ENCODE data around the gene ALPP. TPM values are rescaled to one million over a fixed set of nuclear protein-coding genes. Genes with fewer than 3 reads are reported as not detected.
"Not testable (repeated sequence)": the region's sequence is repeated elsewhere in the genome, so short reads cannot be mapped to it uniquely, and the experiment has no call there.

ALPP gene
- total and polyA plus RNA-seq, 2 donors: not detected

GRCh38 chr2:232336981-232337720 is 41.4 kb upstream of the ALPP start:
- WGBS: 85% methylated on average over 18 of the region's 18 CpGs
- Histone ChIP-seq H3K4me3 (ENCODE audit: low read depth, low read length) (no peak overlapping the region), H3K36me3 (ENCODE audit: insufficient read depth) (no peaks in the 10 kb centered on the region), H3K27ac (ENCODE audit: low read depth) (no peak overlapping the region), H3K4me1 (ENCODE audit: insufficient read depth) (no peaks in the 10 kb centered on the region)
- DNase-seq (ENCODE audit: extremely low spot score): no peak

- not testable (repeated sequence) for H3K4me3 ChIP-seq (ENCODE audit: low read depth, low read length); DNase-seq (ENCODE audit: extremely low spot score); H3K36me3 ChIP-seq (ENCODE audit: insufficient read depth); H3K27ac ChIP-seq (ENCODE audit: low read depth); H3K4me1 ChIP-seq (ENCODE audit: insufficient read depth)
- WGBS: 95% methylated on average over 12 of the region's 16 CpGs
These were observed 40.3 kb upstream of the ALPP start for GRCh38 chr2:232338094-232338758.

- Histone ChIP-seq H3K4me1 (ENCODE audit: insufficient read depth) (no peaks in the 10 kb centered on the region), H3K27ac (ENCODE audit: low read depth) (no peak overlapping the region), H3K36me3 (ENCODE audit: insufficient read depth) (no peaks in the 10 kb centered on the region), H3K4me3 (ENCODE audit: low read depth, low read length) (no peak overlapping the region)
- DNase-seq (ENCODE audit: extremely low spot score): no peak
- WGBS: 90% methylated on average over 7 of the region's 7 CpGs
These were observed 39.8 kb upstream of the ALPP start for GRCh38 chr2:232338759-232339106.

- H3K4me3 ChIP-seq (ENCODE audit: low read depth, low read length): no peak overlapping the region
- H3K27ac ChIP-seq (ENCODE audit: low read depth): no peak overlapping the region
- no peaks in the 10 kb centered on the region for H3K4me1 ChIP-seq (ENCODE audit: insufficient read depth)
- no peaks in the 10 kb centered on the region for H3K36me3 ChIP-seq (ENCODE audit: insufficient read depth)
- WGBS: 87% methylated on average over 23 of the region's 23 CpGs
- DNase-seq (ENCODE audit: extremely low spot score): no peak
These were observed 39.1 kb upstream of the ALPP start for GRCh38 chr2:232339121-232340081.

- Histone ChIP-seq H3K36me3 (ENCODE audit: insufficient read depth) (no peaks in the 10 kb centered on the region), H3K4me3 (ENCODE audit: low read depth, low read length) (no peak overlapping the region), H3K4me1 (ENCODE audit: insufficient read depth) (no peaks in the 10 kb centered on the region), H3K27ac (ENCODE audit: low read depth) (no peak overlapping the region)
- 94% methylated on average over 14 of the region's 14 CpGs for WGBS
- no peak for DNase-seq (ENCODE audit: extremely low spot score)
These were observed 38.2 kb upstream of the ALPP start for GRCh38 chr2:232340171-232340935.

GRCh38 chr2:232341061-232341738 is 37.4 kb upstream of the ALPP start:
- no peaks in the 10 kb centered on the region for H3K36me3 ChIP-seq (ENCODE audit: insufficient read depth)
- H3K4me3 ChIP-seq (ENCODE audit: low read depth, low read length): no peak overlapping the region
- H3K4me1 ChIP-seq (ENCODE audit: insufficient read depth): no peaks in the 10 kb centered on the region
- no peak for DNase-seq (ENCODE audit: extremely low spot score)
- no peak overlapping the region for H3K27ac ChIP-seq (ENCODE audit: low read depth)
- WGBS: 67% methylated on average over 17 of the region's 17 CpGs

- 96% methylated on average over 4 of the region's 4 CpGs for WGBS
- Histone ChIP-seq H3K36me3 (ENCODE audit: insufficient read depth) (no peaks in the 10 kb centered on the region), H3K4me1 (ENCODE audit: insufficient read depth) (no peaks in the 10 kb centered on the region), H3K4me3 (ENCODE audit: low read depth, low read length) (no peak overlapping the region), H3K27ac (ENCODE audit: low read depth) (no peak overlapping the region)
- DNase-seq (ENCODE audit: extremely low spot score): no peak
These were observed 36.8 kb upstream of the ALPP start for GRCh38 chr2:232341739-232342126.

- Histone ChIP-seq H3K4me3 (ENCODE audit: low read depth, low read length) (no peak overlapping the region), H3K4me1 (ENCODE audit: insufficient read depth) (no peaks in the 10 kb centered on the region), H3K27ac (ENCODE audit: low read depth) (no peak overlapping the region), H3K36me3 (ENCODE audit: insufficient read depth) (no peaks in the 10 kb centered on the region)
- WGBS: 67% methylated on average over 19 of the region's 19 CpGs
- no peak for DNase-seq (ENCODE audit: extremely low spot score)
These were observed 35.7 kb upstream of the ALPP start for GRCh38 chr2:232342635-232343565.

- WGBS: 69% methylated on average over 6 of the region's 6 CpGs
- no peak for DNase-seq (ENCODE audit: extremely low spot score)
- Histone ChIP-seq H3K4me3 (ENCODE audit: low read depth, low read length) (no peak overlapping the region), H3K4me1 (ENCODE audit: insufficient read depth) (no peaks in the 10 kb centered on the region), H3K27ac (ENCODE audit: low read depth) (no peak overlapping the region), H3K36me3 (ENCODE audit: insufficient read depth) (no peaks in the 10 kb centered on the region)
These were observed 34.7 kb upstream of the ALPP start for GRCh38 chr2:232343821-232344220.

GRCh38 chr2:232345251-232345650 is 33.3 kb upstream of the ALPP start:
- Histone ChIP-seq H3K4me3 (ENCODE audit: low read depth, low read length) (no peak overlapping the region), H3K27ac (ENCODE audit: low read depth) (no peak overlapping the region), H3K4me1 (ENCODE audit: insufficient read depth) (no peaks in the 10 kb centered on the region), H3K36me3 (ENCODE audit: insufficient read depth) (no peaks in the 10 kb centered on the region)
- WGBS: 96% methylated on average over 8 of the region's 8 CpGs
- DNase-seq (ENCODE audit: extremely low spot score): no peak

- H3K36me3 ChIP-seq (ENCODE audit: insufficient read depth): no peaks in the 10 kb centered on the region
- WGBS: 94% methylated on average over 6 of the region's 6 CpGs
- DNase-seq (ENCODE audit: extremely low spot score): no peak
- no peak overlapping the region for H3K4me3 ChIP-seq (ENCODE audit: low read depth, low read length)
- no peak overlapping the region for H3K27ac ChIP-seq (ENCODE audit: low read depth)
- H3K4me1 ChIP-seq (ENCODE audit: insufficient read depth): no peaks in the 10 kb centered on the region
These were observed 31.2 kb upstream of the ALPP start for GRCh38 chr2:232347369-232347768.

- no peak overlapping the region for H3K4me3 ChIP-seq (ENCODE audit: low read depth, low read length)
- no peaks in the 10 kb centered on the region for H3K4me1 ChIP-seq (ENCODE audit: insufficient read depth)
- H3K27ac ChIP-seq (ENCODE audit: low read depth): no peak overlapping the region
- H3K36me3 ChIP-seq (ENCODE audit: insufficient read depth): no peaks in the 10 kb centered on the region
- WGBS: 64% methylated on average over 6 of the region's 6 CpGs
- DNase-seq (ENCODE audit: extremely low spot score): no peak
These were observed 29.6 kb upstream of the ALPP start for GRCh38 chr2:232348936-232349335.
